HPDE6-E6E7 (cell line): Measurements from ENCODE around the gene KLF3.

ENCODE experiments used
- DNase-seq: peaks from one replicate; pipeline ENCODE4 v3.0.0; 2011; ENCODE audit warnings: missing footprints; ENCODE audit errors: extremely low spot score

KLF3 gene

DNA sequence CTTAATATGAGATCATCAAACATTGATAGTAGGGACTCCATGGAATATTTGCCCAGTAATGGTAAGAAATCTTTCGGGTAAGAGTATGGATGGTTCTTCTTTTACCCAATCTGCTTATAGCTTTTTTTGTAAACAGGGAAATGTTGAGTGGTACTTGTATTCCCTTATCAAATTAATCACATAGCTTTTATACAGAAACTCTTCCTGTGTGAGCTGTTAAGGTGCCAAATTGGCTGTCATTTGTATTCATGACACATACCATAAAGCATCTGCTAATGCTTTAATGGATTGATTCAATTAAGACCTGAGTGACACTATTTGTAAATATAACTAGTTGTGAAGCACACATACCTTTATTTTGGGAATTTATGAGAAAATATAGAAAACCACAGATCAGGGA is 34.2 kb downstream of the KLF3 start:
- DNase-seq: no peak

DNA sequence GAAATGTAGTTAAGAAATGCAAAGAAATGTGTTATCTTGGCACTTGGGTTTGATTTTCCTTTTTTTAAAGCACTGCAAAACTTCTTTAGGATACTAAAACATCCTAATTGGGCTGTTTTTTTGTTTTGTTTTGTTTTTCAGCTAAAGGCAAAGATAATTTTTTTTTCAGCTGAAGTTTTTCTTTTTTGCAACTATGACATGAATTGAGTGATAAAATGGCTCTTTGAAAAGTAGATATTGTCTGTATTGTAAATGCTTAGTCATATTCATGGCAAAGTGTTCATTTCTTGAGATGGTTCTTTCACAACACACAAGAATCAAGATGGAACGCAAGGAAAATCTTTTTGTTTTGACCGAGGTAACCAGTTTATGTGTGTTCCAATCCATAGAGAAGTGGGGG is 35.1 kb downstream of the KLF3 start:
- no peak for DNase-seq

DNA sequence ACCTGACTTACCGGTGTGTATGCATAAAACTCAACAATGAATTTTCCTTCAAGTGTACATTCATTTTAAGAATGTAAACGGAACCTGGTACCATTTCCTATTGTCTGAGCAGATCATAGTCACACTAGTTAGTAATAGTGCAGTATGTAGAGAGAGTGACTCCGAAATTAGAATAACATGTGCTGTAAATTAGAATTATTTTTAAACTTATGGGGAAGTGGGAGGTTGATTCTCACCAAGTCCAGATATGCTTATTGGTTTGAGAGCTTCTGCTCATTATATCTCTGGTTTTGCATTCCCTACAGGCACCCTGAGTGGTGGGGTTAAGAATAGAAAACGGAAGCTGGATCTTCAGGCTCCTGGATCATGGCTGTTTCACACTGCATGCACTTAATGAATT is 39.6 kb downstream of the KLF3 start:
- no peak for DNase-seq

DNA sequence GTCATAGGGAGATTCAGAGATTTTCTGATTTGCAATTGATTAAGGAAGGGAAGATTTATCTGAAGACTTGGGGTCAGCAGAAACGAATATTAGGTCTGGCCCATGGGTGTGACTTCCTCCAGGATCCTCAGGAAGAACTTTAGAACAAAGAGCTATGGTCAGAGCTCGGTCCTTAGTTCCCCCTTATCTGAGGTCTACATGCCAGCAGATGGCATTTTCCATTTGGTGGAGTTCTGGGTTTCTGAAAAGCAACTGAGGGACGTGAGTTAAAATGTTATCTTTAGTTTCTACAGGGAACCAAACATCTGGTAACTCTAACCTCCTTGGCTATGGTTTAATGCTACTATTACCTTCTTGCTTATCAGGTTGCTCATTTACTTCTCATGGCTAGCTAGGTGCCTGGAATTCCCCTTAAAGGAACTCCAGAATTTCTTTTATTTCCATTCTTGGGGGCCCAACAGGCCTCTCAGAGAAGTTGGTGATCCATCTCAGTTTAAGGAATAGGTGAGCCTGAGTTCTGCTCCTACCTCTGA is 40.7 kb downstream of the KLF3 start:
- DNase-seq: no peak

DNA sequence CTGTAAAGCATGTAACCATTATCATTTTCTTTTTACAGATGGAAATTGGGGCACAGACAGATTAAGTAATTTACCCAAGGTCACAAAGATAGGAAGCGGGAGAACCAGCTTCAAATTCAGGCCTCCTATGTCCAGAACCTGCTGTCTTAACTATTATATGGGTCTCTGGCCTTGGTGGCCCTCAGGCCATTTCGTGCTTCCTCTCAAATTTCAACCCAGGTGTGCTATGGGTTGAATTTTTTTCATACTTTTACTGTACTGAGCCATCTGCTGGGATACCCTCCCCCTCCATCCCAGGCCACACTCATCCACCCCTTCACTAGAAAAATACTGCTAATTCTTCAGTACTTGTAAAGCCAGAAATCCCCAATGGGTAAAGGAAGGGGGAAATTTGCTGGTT is 42.3 kb downstream of the KLF3 start:
- DNase-seq: no peak

DNA sequence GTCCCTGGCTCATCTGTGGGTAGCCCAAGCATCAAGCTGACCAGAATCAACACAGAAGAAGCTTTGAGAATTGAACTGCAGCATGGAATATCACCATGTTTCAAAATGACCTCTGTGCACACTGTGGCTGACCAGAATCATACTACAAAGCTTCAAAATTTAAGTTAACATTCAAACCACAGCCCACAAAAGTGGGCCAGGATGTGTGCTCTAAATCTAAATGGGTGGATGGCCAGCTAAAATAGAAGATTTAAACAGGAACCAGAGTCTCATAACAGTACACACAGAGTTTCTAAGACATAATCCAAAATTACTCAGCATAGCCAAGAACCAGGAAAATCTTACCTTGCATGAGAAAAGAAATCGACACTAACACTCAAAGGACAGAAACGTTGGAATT is 46.1 kb downstream of the KLF3 start:
- no peak for DNase-seq

DNA sequence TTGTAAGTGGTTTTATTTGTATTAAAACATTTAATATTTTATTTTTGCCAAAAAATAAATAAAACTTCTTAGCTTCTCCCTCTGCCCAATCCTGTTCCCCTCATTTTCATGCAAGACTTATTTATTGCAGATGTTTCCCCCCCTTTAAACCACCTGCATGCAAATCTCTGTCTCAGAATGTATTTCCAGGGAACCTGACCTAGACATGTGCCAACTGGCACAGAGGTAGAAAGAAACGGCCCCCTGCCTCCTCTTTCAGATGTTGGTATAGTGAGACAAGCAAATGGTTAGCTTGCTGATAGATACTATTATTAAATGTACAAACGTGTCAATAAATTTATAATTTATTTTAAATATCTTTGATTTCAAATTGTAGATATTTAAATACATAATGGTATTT is 47.1 kb downstream of the KLF3 start:
- no peak for DNase-seq

GRCh38 chr4:38715050-38715449 is 51.1 kb downstream of the KLF3 start:
- no peak for DNase-seq

DNA sequence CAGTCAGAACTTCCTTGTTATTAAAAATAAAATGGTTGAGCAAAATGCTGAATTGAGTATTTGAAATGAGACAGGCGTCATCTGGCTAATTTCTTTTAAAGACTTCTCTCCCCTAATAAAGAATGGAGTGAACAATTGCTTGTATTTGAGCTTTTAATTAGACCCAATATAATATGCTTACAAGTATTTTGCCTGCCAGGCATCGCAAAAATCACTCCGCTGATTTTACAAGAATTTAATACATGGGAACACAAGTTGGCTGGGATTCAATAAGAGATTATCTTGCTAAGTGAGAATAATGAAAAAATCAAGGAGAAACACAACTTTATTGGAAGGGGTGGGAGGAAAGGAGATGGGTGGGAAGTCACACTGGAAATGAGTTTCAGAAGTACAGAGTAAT is 52.3 kb downstream of the KLF3 start:
- no peak for DNase-seq

DNA sequence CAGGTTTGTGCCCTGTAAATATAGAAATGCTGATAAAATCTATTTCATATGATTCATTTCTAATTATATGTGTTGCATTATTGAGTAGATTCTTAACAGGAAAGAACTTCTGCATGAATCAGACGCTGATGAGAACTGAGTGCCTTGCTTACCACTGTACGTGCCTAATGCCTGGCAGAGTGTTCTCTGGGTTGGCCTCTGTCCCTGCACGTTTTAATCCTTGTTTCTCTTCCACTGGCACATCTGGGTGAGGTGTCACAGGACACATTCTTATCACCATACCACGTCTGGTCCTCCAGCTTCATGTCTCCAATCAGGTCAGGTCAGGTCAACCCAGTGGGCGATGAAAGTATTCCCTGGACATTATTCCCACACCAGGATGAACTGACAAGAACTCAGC is 53.6 kb downstream of the KLF3 start:
- no peak for DNase-seq

DNA sequence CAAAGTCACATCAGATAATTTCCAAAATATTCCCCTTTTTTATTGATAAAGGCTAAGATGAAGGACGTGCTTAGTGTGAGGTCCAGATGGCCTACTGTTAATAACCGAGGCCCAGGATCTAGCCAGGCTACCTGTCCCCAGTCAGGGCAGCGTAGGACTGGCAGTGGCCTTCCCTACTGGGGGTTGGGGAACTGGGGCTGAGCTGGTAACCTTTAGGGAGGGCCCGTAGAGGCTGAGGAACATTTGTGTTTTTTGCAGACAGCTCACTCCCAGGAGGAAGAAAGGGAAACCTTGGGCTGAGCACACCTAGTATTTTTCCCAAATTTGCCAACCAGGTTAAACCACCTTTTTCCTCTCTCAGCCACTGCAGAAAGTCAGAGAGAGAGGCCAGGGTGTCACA is 59.1 kb downstream of the KLF3 start:
- no peak for DNase-seq

DNA sequence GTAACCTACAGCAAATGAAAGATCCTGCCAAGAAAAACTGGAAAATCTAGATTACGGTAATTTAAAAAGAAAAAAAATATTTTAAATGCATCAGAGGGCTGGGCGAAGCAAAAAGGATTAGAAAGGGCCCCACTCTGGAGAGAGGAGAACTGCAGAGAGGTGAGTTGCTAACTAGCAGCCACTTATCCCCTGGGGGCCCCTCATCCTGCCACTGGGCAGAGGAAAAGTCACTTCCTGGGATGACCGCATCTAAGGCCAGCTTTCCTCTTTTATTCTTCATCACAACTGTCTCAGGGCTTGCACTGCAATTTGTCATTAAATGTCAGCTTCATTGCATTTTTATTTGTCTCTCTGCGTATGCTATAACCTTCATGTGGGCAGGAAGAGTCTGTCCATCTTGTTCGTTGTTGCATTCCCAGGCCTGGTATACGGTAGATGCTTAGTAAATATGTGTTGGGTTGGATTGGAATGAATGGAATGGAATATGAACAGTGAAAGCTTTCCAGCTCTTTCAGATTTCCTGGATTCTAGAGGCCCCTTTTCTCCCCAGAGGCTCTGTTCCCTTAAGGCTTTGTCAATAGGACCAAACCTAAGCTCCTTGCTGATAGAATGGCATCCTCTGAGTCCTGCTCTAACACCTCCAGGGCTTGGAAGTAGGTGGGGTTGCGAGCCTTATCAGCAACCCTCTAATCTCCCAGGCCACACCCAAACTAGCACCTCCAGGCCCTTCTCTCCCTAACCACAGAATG is 59.9 kb downstream of the KLF3 start:
- DNase-seq: no peak

- no peak for DNase-seq
Observed at GRCh38 chr4:38724475-38724808, 60.4 kb downstream of the KLF3 start.

- no peak for DNase-seq
Observed at GRCh38 chr4:38728631-38729141, 64.7 kb downstream of the KLF3 start.

DNA sequence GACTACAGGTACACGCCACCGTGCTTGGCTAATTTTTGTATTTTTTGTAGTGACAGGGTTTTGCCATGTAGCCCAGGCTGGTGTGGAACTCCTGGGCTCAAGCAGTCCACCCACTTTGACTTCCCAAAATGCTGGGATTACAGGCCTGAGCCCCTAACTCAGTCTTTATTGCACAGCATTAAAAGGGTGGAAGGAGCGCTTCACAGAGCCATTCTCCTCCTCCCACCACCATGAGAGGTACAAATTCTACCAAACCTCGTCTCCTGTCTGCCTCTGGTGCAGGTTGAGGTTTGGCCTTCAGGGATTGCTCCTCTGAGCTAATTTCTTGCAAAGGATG is 66.5 kb downstream of the KLF3 start:
- no peak for DNase-seq

- peak; percentile 58 for DNase-seq
Observed at GRCh38 chr4:38730830-38731646, 67.0 kb downstream of the KLF3 start.

GRCh38 chr4:38733663-38734062 is 69.7 kb downstream of the KLF3 start:
- DNase-seq: no peak

DNA sequence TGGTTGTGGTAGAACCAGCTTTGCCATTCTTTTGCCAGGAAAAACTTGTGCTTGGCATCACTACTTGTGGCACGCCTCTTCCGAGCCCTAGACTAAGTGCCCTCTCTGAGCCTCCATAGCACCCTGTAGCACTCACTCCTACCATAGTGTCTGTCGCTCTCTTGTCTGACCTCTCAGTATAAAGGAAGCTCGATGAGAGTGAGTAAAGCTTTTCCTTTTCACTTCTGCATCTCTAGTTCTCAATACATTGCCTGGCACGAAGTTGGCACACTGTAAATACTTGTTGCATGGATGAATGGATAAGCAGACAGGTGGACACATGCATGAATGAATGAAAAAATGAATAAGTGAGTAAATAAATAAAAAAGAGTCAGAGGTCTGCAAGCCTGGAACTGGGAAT is 70.4 kb downstream of the KLF3 start:
- no peak for DNase-seq

GRCh38 chr4:38734911-38735310 is 70.9 kb downstream of the KLF3 start:
- DNase-seq: no peak

GRCh38 chr4:38735870-38736269 is 71.9 kb downstream of the KLF3 start:
- DNase-seq: no peak

GRCh38 chr4:38738940-38739803 is 75.2 kb downstream of the KLF3 start:
- no peak for DNase-seq

- no peak for DNase-seq
Observed at GRCh38 chr4:38740303-38740702, 76.3 kb downstream of the KLF3 start.
